Activated CD8-positive, alpha-beta memory T cell treated with anti-CD3 and anti-CD28 coated beads, Interleukin-2, amount 10 ng/mL, durations not matched to agents 7 days and 5 days (primary cell): ENCODE results near the gene UBE2I. TPM values are rescaled to one million over a fixed set of nuclear protein-coding genes. Genes with fewer than 3 reads are reported as not detected.
"Not testable (repeated sequence)": the region's sequence is repeated elsewhere in the genome, so short reads cannot be mapped to it uniquely, and the experiment has no call there.

Source experiments
- ATAC-seq: fragments of 150-1000 bp; cut with Tn5 transposase; one replicate; pipeline ENCODE4 v1.10.0; 2021; ENCODE audit warnings: moderate library complexity
- CTCF ChIA-PET: fragments of 350-600 bp; sonication (Branson Sonifier 250); formaldehyde crosslinking; loops from one replicate; lab custom pipeline; 2021; ENCODE audit warnings: antibody characterized with exemption; lab: Charles Lee
- DNase-seq: peaks from one replicate; pipeline ENCODE4 v3.0.0-alpha.2; 2020
- H3K27ac Mint-ChIP-seq: one replicate; pipeline ENCODE4 v1.8.0; 2021; ENCODE audit warnings: mild to moderate bottlenecking, mixed read lengths
- H3K27me3 Mint-ChIP-seq: one replicate; pipeline ENCODE4 v1.8.0; 2021; ENCODE audit warnings: mixed read lengths
- H3K36me3 Mint-ChIP-seq: one replicate; pipeline ENCODE4 v1.8.0; 2021; ENCODE audit warnings: mild to moderate bottlenecking, mixed read lengths
- H3K4me1 Mint-ChIP-seq: one replicate; pipeline ENCODE4 v1.8.0; 2021; ENCODE audit warnings: mixed read lengths
- H3K4me3 Mint-ChIP-seq: one replicate; pipeline ENCODE4 v1.8.0; 2021; ENCODE audit warnings: mild to moderate bottlenecking, moderate library complexity, mixed read lengths
- H3K9me3 Mint-ChIP-seq: one replicate; pipeline ENCODE4 v1.8.0; 2022; ENCODE audit warnings: low read depth, mixed read lengths
- total RNA-seq, 2 experiments: library from RNA; stranded (reverse); gene quantifications; one replicate each; pipeline ENCODE4 v1.2.3, GENCODE V29; 2021

Gene UBE2I
- total RNA-seq, 2 experiments from 2014 or later: 224 to 253 TPM

GRCh38 chr16:1326946-1327618, 17.6 kb downstream of the UBE2I start:
- Mint-ChIP-seq H3K4me3 (no peak overlapping the region), H3K4me1 (peaks cover 9% of the 10 kb centered on the region), H3K9me3 (no peaks in the 10 kb centered on the region), H3K36me3 (peaks cover 11% of the 10 kb centered on the region), H3K27me3 (peaks cover 9% of the 10 kb centered on the region), H3K27ac (no peak overlapping the region)
- CTCF ChIA-PET: interaction anchor here (1.2 kb wide), 1 partner anchor 27 kb away, joined by 4 read pairs; no protein-coding TSS in a partner anchor
- ATAC-seq (no peak), DNase-seq (no peak)

GRCh38 chr16:1327619-1327947, 18.1 kb downstream of the UBE2I start:
- peaks cover 13% of the 10 kb centered on the region for H3K27me3 Mint-ChIP-seq
- no peak overlapping the region for H3K27ac Mint-ChIP-seq
- DNase-seq: no peak
- peaks cover 12% of the 10 kb centered on the region for H3K4me1 Mint-ChIP-seq
- no peaks in the 10 kb centered on the region for H3K9me3 Mint-ChIP-seq
- ATAC-seq: no peak
- CTCF ChIA-PET: no interaction called here
- H3K36me3 Mint-ChIP-seq: peaks cover 9% of the 10 kb centered on the region
- no peak overlapping the region for H3K4me3 Mint-ChIP-seq

GRCh38 chr16:1328136-1328535, 18.7 kb downstream of the UBE2I start:
- ATAC-seq, H3K9me3 Mint-ChIP-seq, DNase-seq, H3K4me3 Mint-ChIP-seq, CTCF ChIA-PET, H3K27ac Mint-ChIP-seq, H3K36me3 Mint-ChIP-seq: not testable (repeated sequence)
- Mint-ChIP-seq H3K4me1 (peaks cover 14% of the 10 kb centered on the region), H3K27me3 (peaks cover 16% of the 10 kb centered on the region)

GRCh38 chr16:1328961-1329360, 19.5 kb downstream of the UBE2I start:
- H3K27ac Mint-ChIP-seq, H3K4me3 Mint-ChIP-seq, H3K9me3 Mint-ChIP-seq, DNase-seq, H3K36me3 Mint-ChIP-seq, ATAC-seq: not testable (repeated sequence)
- H3K4me1 Mint-ChIP-seq: peaks cover 14% of the 10 kb centered on the region
- H3K27me3 Mint-ChIP-seq: peaks cover 16% of the 10 kb centered on the region
- CTCF ChIA-PET: interaction anchor here (1.3 kb wide), 1 partner anchor 14 kb away, joined by 5 read pairs; no protein-coding TSS in a partner anchor

- H3K27ac Mint-ChIP-seq: no peak overlapping the region
- peaks cover 2% of the 10 kb centered on the region for H3K36me3 Mint-ChIP-seq
- no peak overlapping the region for H3K4me3 Mint-ChIP-seq
- peaks cover 14% of the 10 kb centered on the region for H3K4me1 Mint-ChIP-seq
- CTCF ChIA-PET: interaction anchor here (0.6 kb wide), 2 partner anchors 40 to 1763 kb away, joined by 3 read pairs; no protein-coding TSS in a partner anchor
- H3K9me3 Mint-ChIP-seq: no peaks in the 10 kb centered on the region
- H3K27me3 Mint-ChIP-seq: peaks cover 27% of the 10 kb centered on the region
- DNase-seq: no peak
- no peak for ATAC-seq
Observed at GRCh38 chr16:1330260-1330914, 21.0 kb downstream of the UBE2I start.

GRCh38 chr16:1330931-1331711, 21.7 kb downstream of the UBE2I start:
- Mint-ChIP-seq H3K4me3 (no peak overlapping the region), H3K27ac (no peak overlapping the region), H3K9me3 (no peaks in the 10 kb centered on the region), H3K4me1 (peaks cover 14% of the 10 kb centered on the region), H3K27me3 (peaks cover 33% of the 10 kb centered on the region), H3K36me3 (peaks cover 2% of the 10 kb centered on the region)
- DNase-seq: no peak
- no peak for ATAC-seq
- CTCF ChIA-PET: interaction anchor here (0.6 to 1.9 kb wide), 2 partner anchors 22 to 40 kb away, joined by 3 to 5 read pairs; partner anchors contain the start of gene UBE2I

GRCh38 chr16:1331712-1332617, 22.5 kb downstream of the UBE2I start:
- H3K4me1 Mint-ChIP-seq: peaks cover 14% of the 10 kb centered on the region
- H3K4me3 Mint-ChIP-seq: no peak overlapping the region
- DNase-seq (peak; percentile 79), ATAC-seq (peak; percentile 56)
- H3K36me3 Mint-ChIP-seq: no peaks in the 10 kb centered on the region
- H3K27me3 Mint-ChIP-seq: peaks cover 35% of the 10 kb centered on the region
- no peaks in the 10 kb centered on the region for H3K9me3 Mint-ChIP-seq
- no peak overlapping the region for H3K27ac Mint-ChIP-seq
- CTCF ChIA-PET: interaction anchor here (1.0 to 1.9 kb wide), 5 partner anchors 10 to 31 kb away, joined by 3 to 5 read pairs (median 3); partner anchors contain the start of gene UBE2I

GRCh38 chr16:1332618-1333148, 23.2 kb downstream of the UBE2I start:
- H3K27ac Mint-ChIP-seq: no peak overlapping the region
- peaks cover 14% of the 10 kb centered on the region for H3K4me1 Mint-ChIP-seq
- DNase-seq (no peak), ATAC-seq (no peak)
- no peaks in the 10 kb centered on the region for H3K9me3 Mint-ChIP-seq
- CTCF ChIA-PET: interaction anchor here (1.0 to 1.9 kb wide), 5 partner anchors 9 to 32 kb away, joined by 3 to 5 read pairs (median 3); partner anchors contain the start of gene UBE2I
- H3K36me3 Mint-ChIP-seq: no peaks in the 10 kb centered on the region
- H3K27me3 Mint-ChIP-seq: peaks cover 35% of the 10 kb centered on the region
- no peak overlapping the region for H3K4me3 Mint-ChIP-seq

- no peaks in the 10 kb centered on the region for H3K36me3 Mint-ChIP-seq
- no peak within 1 kb of the TSS for H3K4me3 Mint-ChIP-seq
- CTCF ChIA-PET: interaction anchor here (1.0 to 1.9 kb wide), 4 partner anchors 8 to 32 kb away, joined by 3 to 5 read pairs (median 4); partner anchors contain the start of gene UBE2I
- DNase-seq: peak; percentile 65
- peak; percentile 79 for ATAC-seq
- H3K9me3 Mint-ChIP-seq: no peaks in the 10 kb centered on the region
- H3K27ac Mint-ChIP-seq: no peak within 1 kb of the TSS
- peaks cover 14% of the 10 kb centered on the region for H3K4me1 Mint-ChIP-seq
- peaks cover 35% of the 10 kb centered on the region for H3K27me3 Mint-ChIP-seq
Observed at GRCh38 chr16:1333149-1333812, 23.8 kb downstream of the UBE2I start, which contains the start of gene BAIAP3. Gene BAIAP3 (plus strand): TSS chr16:1333645. CDS start chr16:1338550, 4,905 bp downstream.

- Mint-ChIP-seq H3K27me3 (peaks cover 35% of the 10 kb centered on the region), H3K27ac (no peak overlapping the region), H3K4me3 (no peak overlapping the region), H3K4me1 (peaks cover 14% of the 10 kb centered on the region), H3K9me3 (no peaks in the 10 kb centered on the region), H3K36me3 (no peaks in the 10 kb centered on the region)
- DNase-seq: no peak
- CTCF ChIA-PET: interaction anchor here (1.2 kb wide), 1 partner anchor 30 kb away, joined by 3 read pairs; no protein-coding TSS in a partner anchor
- ATAC-seq: no peak
Observed at GRCh38 chr16:1333854-1334700, 24.6 kb downstream of the UBE2I start.

GRCh38 chr16:1334739-1335138, 25.3 kb downstream of the UBE2I start:
- DNase-seq (no peak), ATAC-seq (no peak)
- Mint-ChIP-seq H3K4me3 (no peak overlapping the region), H3K27me3 (peaks cover 35% of the 10 kb centered on the region), H3K27ac (no peak overlapping the region), H3K4me1 (peaks cover 14% of the 10 kb centered on the region), H3K36me3 (no peaks in the 10 kb centered on the region), H3K9me3 (no peaks in the 10 kb centered on the region)
- CTCF ChIA-PET: interaction anchor here (1.2 kb wide), 1 partner anchor 29 kb away, joined by 3 read pairs; no protein-coding TSS in a partner anchor
